Measurements from ENCODE around the gene AQP2. TPM values are rescaled to one million over a fixed set of nuclear protein-coding genes. Genes with fewer than 3 reads are reported as not detected.

The AQP2 gene
- total RNA-seq, 1 donor from 2014 or later, result not detected

GRCh38 chr12:49951411-49952240, 1.1 kb downstream of the AQP2 start:
- H3K4me1 ChIP-seq, result no peaks in the 10 kb centered on the region
- DNase-seq, result no peak
- TF ChIP-seq, protein P1, sequence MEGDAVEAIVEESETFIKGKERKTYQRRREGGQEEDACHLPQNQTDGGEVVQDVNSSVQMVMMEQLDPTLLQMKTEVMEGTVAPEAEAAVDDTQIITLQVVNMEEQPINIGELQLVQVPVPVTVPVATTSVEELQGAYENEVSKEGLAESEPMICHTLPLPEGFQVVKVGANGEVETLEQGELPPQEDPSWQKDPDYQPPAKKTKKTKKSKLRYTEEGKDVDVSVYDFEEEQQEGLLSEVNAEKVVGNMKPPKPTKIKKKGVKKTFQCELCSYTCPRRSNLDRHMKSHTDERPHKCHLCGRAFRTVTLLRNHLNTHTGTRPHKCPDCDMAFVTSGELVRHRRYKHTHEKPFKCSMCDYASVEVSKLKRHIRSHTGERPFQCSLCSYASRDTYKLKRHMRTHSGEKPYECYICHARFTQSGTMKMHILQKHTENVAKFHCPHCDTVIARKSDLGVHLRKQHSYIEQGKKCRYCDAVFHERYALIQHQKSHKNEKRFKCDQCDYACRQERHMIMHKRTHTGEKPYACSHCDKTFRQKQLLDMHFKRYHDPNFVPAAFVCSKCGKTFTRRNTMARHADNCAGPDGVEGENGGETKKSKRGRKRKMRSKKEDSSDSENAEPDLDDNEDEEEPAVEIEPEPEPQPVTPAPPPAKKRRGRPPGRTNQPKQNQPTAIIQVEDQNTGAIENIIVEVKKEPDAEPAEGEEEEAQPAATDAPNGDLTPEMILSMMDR (IDR thresholded peaks at IDR 0.05; ENCODE audit: borderline replicate concordance), result no peak
- H3K9me3 ChIP-seq (replicated peaks), result no peaks in the 10 kb centered on the region
- H3K27ac ChIP-seq (replicated peaks), result no peak overlapping the region
- H3K4me3 ChIP-seq, result no peak overlapping the region
- intact Hi-C loops (cut with micrococcal nuclease), result no loop called here
- H3K27me3 ChIP-seq (ENCODE audit: low read depth), result peaks cover 50% of the 10 kb centered on the region
- H3K36me3 ChIP-seq, result no peaks in the 10 kb centered on the region

DNA sequence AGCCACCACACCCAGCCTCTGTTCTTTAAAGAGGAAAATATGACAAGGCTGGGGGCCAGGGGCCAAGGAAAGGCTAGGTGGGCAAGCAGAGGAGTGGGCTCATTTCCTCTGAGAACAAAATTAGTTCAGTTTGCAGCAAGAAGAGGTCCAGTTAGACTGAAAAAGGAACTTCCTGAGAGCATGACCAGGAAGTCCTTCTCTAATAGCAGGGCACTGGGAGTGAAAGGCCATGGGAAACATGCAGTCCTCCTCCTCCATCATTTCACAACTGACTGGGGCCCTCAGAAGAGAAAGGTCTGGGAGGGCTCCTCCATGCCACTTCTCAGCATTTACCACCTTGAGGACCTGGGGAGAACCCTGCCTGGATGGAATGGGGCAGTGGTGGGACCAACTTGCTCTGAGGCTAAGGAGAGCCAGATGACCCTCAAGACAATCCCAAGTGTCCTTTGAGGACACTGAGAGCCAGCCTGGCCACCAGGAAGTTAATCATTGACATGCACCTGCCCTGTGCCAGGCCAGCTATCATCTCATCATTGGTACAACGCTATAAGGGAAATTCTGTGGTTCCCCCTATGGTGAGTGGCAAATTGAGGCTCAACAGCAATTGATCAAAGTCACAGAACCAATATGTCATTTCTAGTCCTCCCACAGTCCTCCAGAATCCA, 2.0 kb downstream of the AQP2 start:
- intact Hi-C loops (cut with micrococcal nuclease), result no loop called here
- Histone ChIP-seq H3K27ac (replicated peaks) (no peak overlapping the region), H3K4me1 (no peaks in the 10 kb centered on the region), H3K36me3 (no peaks in the 10 kb centered on the region), H3K4me3 (no peak overlapping the region), H3K27me3 (ENCODE audit: low read depth) (peaks cover 59% of the 10 kb centered on the region), H3K9me3 (replicated peaks) (no peaks in the 10 kb centered on the region)
- TF ChIP-seq, protein P1 (IDR thresholded peaks at IDR 0.05; ENCODE audit: borderline replicate concordance), result no peak
- DNase-seq, result no peak

- no peak overlapping the region for H3K27ac ChIP-seq (replicated peaks)
- H3K9me3 ChIP-seq (replicated peaks), result no peaks in the 10 kb centered on the region
- H3K4me3 ChIP-seq, result no peak overlapping the region
- H3K4me1 ChIP-seq, result no peaks in the 10 kb centered on the region
- intact Hi-C loops (cut with micrococcal nuclease), result no loop called here
- no peak for DNase-seq
- H3K27me3 ChIP-seq (ENCODE audit: low read depth), result peaks cover 63% of the 10 kb centered on the region
- H3K36me3 ChIP-seq, result no peaks in the 10 kb centered on the region
- TF ChIP-seq, protein P1 (IDR thresholded peaks at IDR 0.05; ENCODE audit: borderline replicate concordance), result no peak
Observed at GRCh38 chr12:49953151-49953550, 2.6 kb downstream of the AQP2 start.

- intact Hi-C loops (cut with micrococcal nuclease), result no loop called here
- Histone ChIP-seq H3K4me3 (no peak overlapping the region), H3K4me1 (no peaks in the 10 kb centered on the region), H3K27ac (replicated peaks) (no peak overlapping the region), H3K9me3 (replicated peaks) (no peaks in the 10 kb centered on the region), H3K36me3 (no peaks in the 10 kb centered on the region), H3K27me3 (ENCODE audit: low read depth) (peaks cover 72% of the 10 kb centered on the region)
- TF ChIP-seq, protein P1 (IDR thresholded peaks at IDR 0.05; ENCODE audit: borderline replicate concordance), result no peak
- DNase-seq, result no peak
Observed at GRCh38 chr12:49953961-49954846, 3.7 kb downstream of the AQP2 start.
